Activated T-cell treated with anti-CD3 and anti-CD28 coated beads, Interleukin-2, amount 50 U/mL, for 4 hours (primary cell): Measurements from ENCODE around the gene CPN2. TPM values are rescaled to one million over a fixed set of nuclear protein-coding genes. Genes with fewer than 3 reads are reported as not detected.

Experiments
- ATAC-seq, 2 donors: fragments of 200-7000 bp; cut with Tn5 transposase; one replicate each; pipeline ENCODE4 v1.10.0; 2021
- DNase-seq: peaks from one replicate; pipeline ENCODE4 v3.0.0-alpha.2; 2020
- H3K27me3 Mint-ChIP-seq: one replicate; pipeline ENCODE4 v1.8.0; 2021; ENCODE audit warnings: low read depth, mixed read lengths
- H3K36me3 Mint-ChIP-seq: one replicate; pipeline ENCODE4 v1.8.0; 2022; ENCODE audit warnings: mixed read lengths; ENCODE audit not compliant: insufficient read depth
- H3K4me1 Mint-ChIP-seq: one replicate; pipeline ENCODE4 v1.8.0; 2021; ENCODE audit warnings: low read depth, mixed read lengths
- H3K4me3 Mint-ChIP-seq: one replicate; pipeline ENCODE4 v1.8.0; 2021; ENCODE audit warnings: mild to moderate bottlenecking, moderate library complexity, mixed read lengths
- H3K9me3 Mint-ChIP-seq: one replicate; pipeline ENCODE4 v1.8.0; 2021; ENCODE audit warnings: mixed read lengths
- total RNA-seq, 3 donors: library from RNA; stranded (reverse); gene quantifications; one replicate each; pipeline ENCODE4 v1.2.1, GENCODE V29; 2021

Gene CPN2, protein sequence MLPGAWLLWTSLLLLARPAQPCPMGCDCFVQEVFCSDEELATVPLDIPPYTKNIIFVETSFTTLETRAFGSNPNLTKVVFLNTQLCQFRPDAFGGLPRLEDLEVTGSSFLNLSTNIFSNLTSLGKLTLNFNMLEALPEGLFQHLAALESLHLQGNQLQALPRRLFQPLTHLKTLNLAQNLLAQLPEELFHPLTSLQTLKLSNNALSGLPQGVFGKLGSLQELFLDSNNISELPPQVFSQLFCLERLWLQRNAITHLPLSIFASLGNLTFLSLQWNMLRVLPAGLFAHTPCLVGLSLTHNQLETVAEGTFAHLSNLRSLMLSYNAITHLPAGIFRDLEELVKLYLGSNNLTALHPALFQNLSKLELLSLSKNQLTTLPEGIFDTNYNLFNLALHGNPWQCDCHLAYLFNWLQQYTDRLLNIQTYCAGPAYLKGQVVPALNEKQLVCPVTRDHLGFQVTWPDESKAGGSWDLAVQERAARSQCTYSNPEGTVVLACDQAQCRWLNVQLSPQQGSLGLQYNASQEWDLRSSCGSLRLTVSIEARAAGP
- under 1 TPM in 1 of 3 donors, not detected in 2; 0.08 TPM for total RNA-seq

GRCh38 chr3:194351080-194351672, at the start of gene CPN2:
Gene CPN2 (minus strand): TSS chr3:194351328. CDS start chr3:194342702, 8,626 bp downstream.
- no peaks in the 10 kb centered on the region for H3K9me3 Mint-ChIP-seq
- ATAC-seq (no peak), DNase-seq (no peak)

GRCh38 chr3:194399874-194400411, 48.8 kb upstream of the CPN2 start:
- H3K9me3 Mint-ChIP-seq, result no peaks in the 10 kb centered on the region
- no peak overlapping the region for H3K4me3 Mint-ChIP-seq
- ATAC-seq (no peak), DNase-seq (no peak)
- peaks cover 45% of the 10 kb centered on the region for H3K4me1 Mint-ChIP-seq
- H3K36me3 Mint-ChIP-seq, result peaks cover 6% of the 10 kb centered on the region
- peaks cover 16% of the 10 kb centered on the region for H3K27me3 Mint-ChIP-seq

More at GRCh38 chr3:194351080-194351672, at the start of gene CPN2:
- Mint-ChIP-seq H3K36me3 (no peaks in the 10 kb centered on the region), H3K4me3 (no peak within 1 kb of the TSS), H3K4me1 (no peaks in the 10 kb centered on the region), H3K27me3 (no peaks in the 10 kb centered on the region)

DNA sequence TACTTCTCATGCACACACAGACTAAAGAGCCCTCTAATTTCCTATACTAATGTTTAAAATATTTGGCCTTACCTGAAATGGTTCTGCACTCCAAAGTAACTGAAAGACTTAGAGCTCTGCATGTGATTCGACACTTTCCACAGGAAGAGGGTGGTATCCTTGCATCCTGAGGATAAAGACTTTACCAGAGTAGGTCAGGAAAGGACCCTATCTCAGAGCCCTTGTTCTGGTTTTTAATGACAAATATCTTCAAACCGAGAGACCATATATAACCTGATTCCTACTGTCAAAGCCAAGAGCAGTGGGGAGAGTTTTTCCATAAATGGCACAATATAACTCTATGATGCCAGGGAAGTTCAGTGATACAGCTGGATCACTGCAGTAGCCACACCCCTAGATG, 48.0 kb upstream of the CPN2 start, which contains the start of gene GP5:
GP5 (minus strand) TSS at position 101 of the 400 bp plus-strand sequence. CDS start 984 bp downstream, outside the sequence.
- Mint-ChIP-seq H3K4me3 (peak within 1 kb of the TSS; percentile 78), H3K27me3 (peaks cover 16% of the 10 kb centered on the region), H3K4me1 (peaks cover 47% of the 10 kb centered on the region), H3K9me3 (no peaks in the 10 kb centered on the region), H3K36me3 (peaks cover 3% of the 10 kb centered on the region)
- no peak for DNase-seq
- ATAC-seq, result no peak

GRCh38 chr3:194397757-194398312, 46.7 kb upstream of the CPN2 start:
- Mint-ChIP-seq H3K27me3 (peaks cover 16% of the 10 kb centered on the region), H3K4me3 (peak overlapping the region; percentile 78), H3K4me1 (peaks cover 47% of the 10 kb centered on the region), H3K9me3 (no peaks in the 10 kb centered on the region), H3K36me3 (peaks cover under 1% of the 10 kb centered on the region)
- ATAC-seq (peak; percentile 51), DNase-seq (no peak)

- peak; percentile 47 for ATAC-seq
- Mint-ChIP-seq H3K9me3 (no peaks in the 10 kb centered on the region), H3K4me3 (peak overlapping the region; percentile 78), H3K27me3 (peaks cover 16% of the 10 kb centered on the region), H3K36me3 (no peaks in the 10 kb centered on the region), H3K4me1 (peaks cover 47% of the 10 kb centered on the region)
- peak; percentile 20 for DNase-seq
Measured at GRCh38 chr3:194396859-194397756, 46.0 kb upstream of the CPN2 start.

DNA sequence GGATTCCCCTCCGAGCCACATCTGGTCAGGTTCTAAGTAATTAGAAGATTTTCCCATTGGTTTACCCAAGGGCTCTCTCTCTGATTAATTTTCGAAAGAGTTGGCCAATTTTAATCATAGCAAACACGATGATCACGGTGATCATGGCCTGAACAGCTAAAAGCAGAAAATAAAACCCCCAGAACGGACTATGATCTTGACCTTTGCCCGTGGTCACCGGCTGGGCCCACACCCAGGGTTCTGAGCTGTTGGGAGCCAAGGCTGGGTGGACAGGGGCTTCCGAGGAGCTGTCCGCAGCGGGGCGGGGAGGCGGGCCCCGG, 45.4 kb upstream of the CPN2 start:
- DNase-seq, result no peak
- no peaks in the 10 kb centered on the region for H3K36me3 Mint-ChIP-seq
- ATAC-seq, result no peak
- H3K9me3 Mint-ChIP-seq, result no peaks in the 10 kb centered on the region
- H3K4me3 Mint-ChIP-seq, result peak overlapping the region; percentile 63
- peaks cover 16% of the 10 kb centered on the region for H3K27me3 Mint-ChIP-seq
- peaks cover 47% of the 10 kb centered on the region for H3K4me1 Mint-ChIP-seq

DNA sequence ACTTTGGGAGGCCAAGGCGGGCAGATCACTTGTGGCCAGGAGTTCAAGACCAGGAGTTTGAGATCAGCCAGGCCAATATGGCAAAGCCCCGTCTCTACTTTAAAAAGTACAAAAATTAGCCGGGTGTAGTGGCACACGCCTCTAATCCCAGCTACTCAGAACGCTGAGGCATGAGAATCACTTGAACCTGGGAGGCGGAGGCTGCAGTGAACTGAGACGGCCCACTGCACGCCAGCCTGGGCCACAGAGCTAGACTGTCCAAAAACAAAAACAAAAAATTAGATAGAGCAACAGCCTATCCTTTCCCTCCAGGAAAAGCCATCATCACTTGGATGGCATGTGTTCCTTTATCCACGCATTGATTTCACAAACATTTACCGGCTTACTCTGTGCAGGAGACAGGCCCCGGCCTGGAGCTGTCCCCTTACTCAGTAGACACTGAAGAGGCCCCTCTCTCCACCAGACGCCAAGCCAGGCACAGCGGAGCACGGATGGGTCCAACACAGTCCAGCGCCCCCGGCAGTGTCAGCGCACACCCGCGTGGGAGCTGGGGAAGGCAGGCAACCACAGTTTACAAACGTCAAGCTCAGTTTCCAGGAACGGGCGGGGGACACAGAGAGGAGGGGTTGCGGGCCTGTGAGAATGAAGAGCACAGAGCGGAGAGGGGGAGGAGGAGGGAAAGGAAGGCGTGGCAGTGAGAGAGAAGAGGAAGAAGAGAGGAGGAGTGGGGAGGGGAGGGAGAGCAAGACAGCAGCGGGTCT, 44.8 kb upstream of the CPN2 start:
- Mint-ChIP-seq H3K9me3 (peaks cover 5% of the 10 kb centered on the region), H3K36me3 (no peaks in the 10 kb centered on the region), H3K4me1 (peaks cover 47% of the 10 kb centered on the region), H3K27me3 (peaks cover 16% of the 10 kb centered on the region), H3K4me3 (peak overlapping the region; percentile 63)
- ATAC-seq (peak; percentile 59 to 60), DNase-seq (peak; percentile 62)

- DNase-seq, result no peak
- ATAC-seq, result no peak
- Mint-ChIP-seq H3K9me3 (peaks cover 11% of the 10 kb centered on the region), H3K4me3 (peak overlapping the region; percentile 63), H3K36me3 (no peaks in the 10 kb centered on the region), H3K4me1 (peaks cover 47% of the 10 kb centered on the region), H3K27me3 (peaks cover 16% of the 10 kb centered on the region)
Measured at GRCh38 chr3:194395212-194395611, 44.1 kb upstream of the CPN2 start.

GRCh38 chr3:194392576-194392975, 41.4 kb upstream of the CPN2 start:
- H3K4me1 Mint-ChIP-seq, result peaks cover 26% of the 10 kb centered on the region
- H3K27me3 Mint-ChIP-seq, result peaks cover 11% of the 10 kb centered on the region
- no peak for ATAC-seq
- no peaks in the 10 kb centered on the region for H3K36me3 Mint-ChIP-seq
- H3K4me3 Mint-ChIP-seq, result no peak overlapping the region
- DNase-seq, result no peak
- peaks cover 11% of the 10 kb centered on the region for H3K9me3 Mint-ChIP-seq

DNA sequence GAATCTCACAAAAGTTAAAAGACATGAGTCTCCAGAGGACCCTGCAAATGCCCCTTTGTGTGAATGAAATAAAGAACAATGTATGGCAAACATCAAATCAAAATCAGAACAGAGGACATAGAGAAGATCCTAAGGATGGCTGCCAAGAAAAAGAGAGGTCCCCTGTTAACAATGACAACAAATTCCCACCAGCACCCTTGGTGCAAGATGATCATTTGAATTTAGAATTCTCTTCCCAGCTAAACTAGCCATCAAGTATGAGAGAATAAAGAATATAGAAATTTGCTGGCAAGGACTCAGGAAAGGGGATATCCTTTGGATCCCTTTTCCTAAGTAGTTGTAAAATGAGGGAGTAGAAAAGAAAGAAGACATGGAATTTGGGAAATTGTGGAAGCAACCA, 39.7 kb upstream of the CPN2 start:
- ATAC-seq, result no peak
- no peak for DNase-seq
- peaks cover 11% of the 10 kb centered on the region for H3K9me3 Mint-ChIP-seq
- H3K4me1 Mint-ChIP-seq, result peaks cover 13% of the 10 kb centered on the region
- no peaks in the 10 kb centered on the region for H3K36me3 Mint-ChIP-seq
- peaks cover 4% of the 10 kb centered on the region for H3K27me3 Mint-ChIP-seq
- no peak overlapping the region for H3K4me3 Mint-ChIP-seq

- H3K4me1 Mint-ChIP-seq, result no peaks in the 10 kb centered on the region
- no peaks in the 10 kb centered on the region for H3K36me3 Mint-ChIP-seq
- no peak overlapping the region for H3K4me3 Mint-ChIP-seq
- ATAC-seq (no peak), DNase-seq (no peak)
- H3K27me3 Mint-ChIP-seq, result no peaks in the 10 kb centered on the region
- H3K9me3 Mint-ChIP-seq, result peaks cover 11% of the 10 kb centered on the region
Measured at GRCh38 chr3:194389269-194389668, 38.1 kb upstream of the CPN2 start.

DNA sequence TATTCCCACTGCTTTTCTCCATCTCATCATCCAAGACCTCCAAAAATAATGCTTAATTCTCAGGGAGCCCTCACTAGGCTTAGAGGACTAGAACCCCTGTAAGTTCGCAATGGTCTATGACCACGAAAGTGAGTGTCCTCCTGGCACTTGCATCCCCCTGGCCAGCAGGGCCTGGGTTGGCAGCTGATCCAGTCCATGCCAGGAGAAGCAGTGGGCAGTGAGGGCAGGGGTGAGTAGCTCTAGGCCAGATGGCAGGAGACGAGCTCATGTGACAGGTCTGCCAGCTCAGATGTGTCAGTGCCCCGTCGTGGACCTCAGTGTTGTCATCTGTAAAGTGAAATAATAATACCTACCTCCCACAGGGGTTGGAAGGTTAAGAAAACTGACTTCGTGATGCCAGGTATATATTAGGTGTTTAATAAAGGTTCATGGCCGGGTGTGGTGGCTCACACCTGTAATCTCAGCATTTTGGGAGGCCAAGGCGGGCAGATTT, 36.8 kb upstream of the CPN2 start:
- no peak for ATAC-seq
- no peaks in the 10 kb centered on the region for H3K36me3 Mint-ChIP-seq
- H3K4me1 Mint-ChIP-seq, result no peaks in the 10 kb centered on the region
- peaks cover 2% of the 10 kb centered on the region for H3K27me3 Mint-ChIP-seq
- peaks cover 11% of the 10 kb centered on the region for H3K9me3 Mint-ChIP-seq
- H3K4me3 Mint-ChIP-seq, result no peak overlapping the region
- no peak for DNase-seq

GRCh38 chr3:194387276-194387675, 36.1 kb upstream of the CPN2 start:
- Mint-ChIP-seq H3K27me3 (peaks cover 2% of the 10 kb centered on the region), H3K4me1 (no peaks in the 10 kb centered on the region), H3K9me3 (peaks cover 11% of the 10 kb centered on the region), H3K36me3 (no peaks in the 10 kb centered on the region), H3K4me3 (no peak overlapping the region)
- ATAC-seq, result no peak
- DNase-seq, result no peak
